Iris pigment epithelial cell (primary cell): ENCODE data around the gene DGUOK.
"Not testable (repeated sequence)": the region's sequence is repeated elsewhere in the genome, so short reads cannot be mapped to it uniquely, and the experiment has no call there.

Source experiments
- DNase-seq: peaks from one replicate; pipeline ENCODE4 v3.0.0-alpha.2; 2011; ENCODE audit warnings: low read depth

The DGUOK gene

GRCh38 chr2:73901143-73901542, 25.5 kb upstream of the DGUOK start:
- no peak for DNase-seq

- no peak for DNase-seq
These were observed 24.4 kb upstream of the DGUOK start for GRCh38 chr2:73902284-73902683.

- no peak for DNase-seq
These were observed 23.4 kb upstream of the DGUOK start for GRCh38 chr2:73903313-73903712.

GRCh38 chr2:73903949-73904613, 22.6 kb upstream of the DGUOK start:
- not testable (repeated sequence) for DNase-seq

GRCh38 chr2:73904952-73905351, 21.7 kb upstream of the DGUOK start:
- DNase-seq, result no peak

GRCh38 chr2:73906847-73907505, 19.7 kb upstream of the DGUOK start:
- no peak for DNase-seq

GRCh38 chr2:73907840-73908452, 18.7 kb upstream of the DGUOK start:
- DNase-seq, result peak; percentile 74

- peak; percentile 16 for DNase-seq
These were observed 17.7 kb upstream of the DGUOK start for GRCh38 chr2:73908689-73909652.

GRCh38 chr2:73910873-73911547, 15.7 kb upstream of the DGUOK start:
- DNase-seq, result no peak

GRCh38 chr2:73911548-73912208, 15.0 kb upstream of the DGUOK start:
- no peak for DNase-seq

- no peak for DNase-seq
These were observed 13.1 kb upstream of the DGUOK start for GRCh38 chr2:73913414-73914054.

GRCh38 chr2:73914667-73915066, 12.0 kb upstream of the DGUOK start:
- no peak for DNase-seq

GRCh38 chr2:73915437-73915993, 11.2 kb upstream of the DGUOK start:
- DNase-seq, result no peak

GRCh38 chr2:73916666-73917065, 10.0 kb upstream of the DGUOK start:
- no peak for DNase-seq

GRCh38 chr2:73917296-73917695, 9.4 kb upstream of the DGUOK start:
- DNase-seq, result no peak

- DNase-seq, result no peak
These were observed 8.9 kb upstream of the DGUOK start for GRCh38 chr2:73917696-73918207.

GRCh38 chr2:73918856-73919255, 7.8 kb upstream of the DGUOK start:
- DNase-seq, result no peak

GRCh38 chr2:73919596-73920228, 7.0 kb upstream of the DGUOK start:
- DNase-seq, result no peak
